Measurements from ENCODE around the gene SRR.

- TF ChIP-seq CTCF (IDR thresholded peaks at IDR 0.05; ENCODE audit: insufficient read depth, low read length, poor library complexity, severe bottlenecking) (no peak), EZH2phosphoT487 (conservative IDR thresholded peaks at IDR 0.05; ENCODE audit: low read length) (no peak)
Observed at GRCh38 chr17:2295575-2295974, 8.2 kb upstream of the SRR start.
